Mucosa of descending colon (tissue), 3 donors: ENCODE results near the gene TNRC6A. TPM values are rescaled to one million over a fixed set of nuclear protein-coding genes. Genes with fewer than 3 reads are reported as not detected.

Source experiments
- ATAC-seq: fragments of 200-7000 bp; cut with Tn5 transposase; one replicate; pipeline ENCODE4 v1.9.1; 2020; ENCODE audit warnings: mild to moderate bottlenecking, moderate library complexity
- DNase-seq, 3 donors: peaks; one replicate each; pipeline ENCODE4 v3.0.0-alpha.2; 2020
- H3K36me3 ChIP-seq: fragments of 200-600 bp; one replicate; pipeline ENCODE4 v1.8.0; 2021; ENCODE audit warnings: low read depth, mild to moderate bottlenecking
- H3K4me1 ChIP-seq: fragments of 200-600 bp; one replicate; pipeline ENCODE4 v1.8.0; 2021; ENCODE audit warnings: low read depth, mild to moderate bottlenecking
- H3K4me3 ChIP-seq: fragments of 200-600 bp; one replicate; pipeline ENCODE4 v1.8.0; 2021; ENCODE audit warnings: mild to moderate bottlenecking
- H3K9me3 ChIP-seq: fragments of 200-600 bp; one replicate; pipeline ENCODE4 v1.8.0; 2021; ENCODE audit warnings: mild to moderate bottlenecking
- CTCF ChIP-seq: fragments of 200-600 bp; IDR thresholded peaks from one replicate; pipeline ENCODE4 v1.8.0; 2022; ENCODE audit warnings: antibody characterized with exemption, mild to moderate bottlenecking
- intact Hi-C, 2 donors: fragments of 100-400 bp; cut with DNase I in 1 of 2; cut with micrococcal nuclease in 1 of 2; formaldehyde crosslinking; loops; one replicate each; pipeline versions ENCODE4 v1.11.0 to v1.11.1; 2022; cut with DNase I, micrococcal nuclease
- total RNA-seq, 3 donors: library from RNA; stranded (reverse); fragmentation: NEBNext Ultra II Directional in 2 of 3; extraction: Animal tissue kit (Norgen Biotek cat#: 25700) in 2 of 3; gene quantifications; one replicate each; pipeline versions ENCODE4 v1.2.1 to v1.2.4, GENCODE V29; 2021 to 2023
- donor health status: DM: no; HTN: no; CAD: no; lungs with moderate emphysema.
- donor health status: DM: no; HTN: no; CAD: no.
- donor health status: DM: no; HTN: yes; CAD: no.

Gene TNRC6A
- total RNA-seq, 3 donors from 2014 or later = 40.5 to 83.7 (median 47.8) TPM

GRCh38 chr16:24848065-24848464, 118.6 kb downstream of the TNRC6A start:
- intact Hi-C loops = no loop called here
- ATAC-seq = no peak
- DNase-seq = no peak
- Histone ChIP-seq H3K9me3 (no peaks in the 10 kb centered on the region), H3K4me3 (no peak overlapping the region), H3K36me3 (no peaks in the 10 kb centered on the region), H3K4me1 (no peaks in the 10 kb centered on the region)
- no peak for TF ChIP-seq CTCF

GRCh38 chr16:24849641-24850040, 120.2 kb downstream of the TNRC6A start:
- DNase-seq (no peak), ATAC-seq (no peak)
- Histone ChIP-seq H3K36me3 (no peaks in the 10 kb centered on the region), H3K4me1 (no peaks in the 10 kb centered on the region), H3K9me3 (no peaks in the 10 kb centered on the region), H3K4me3 (no peak overlapping the region)
- no peak for TF ChIP-seq CTCF
- intact Hi-C loops = no loop called here

- no peak for TF ChIP-seq CTCF
- intact Hi-C loops = no loop called here
- ATAC-seq = no peak
These were observed 121.0 kb downstream of the TNRC6A start for GRCh38 chr16:24850289-24850938.

GRCh38 chr16:24851700-24852099, 122.2 kb downstream of the TNRC6A start:
- intact Hi-C loops = no loop called here
- no peak for TF ChIP-seq CTCF

More at GRCh38 chr16:24850289-24850938, 121.0 kb downstream of the TNRC6A start:
- no peak overlapping the region for H3K4me3 ChIP-seq
- H3K9me3 ChIP-seq = no peaks in the 10 kb centered on the region
- no peaks in the 10 kb centered on the region for H3K36me3 ChIP-seq
- no peak for DNase-seq
- H3K4me1 ChIP-seq = no peaks in the 10 kb centered on the region

GRCh38 chr16:24852281-24852721, 122.8 kb downstream of the TNRC6A start:
- no peaks in the 10 kb centered on the region for H3K4me1 ChIP-seq
- H3K36me3 ChIP-seq = no peaks in the 10 kb centered on the region
- DNase-seq = no peak
- H3K9me3 ChIP-seq = no peaks in the 10 kb centered on the region
- intact Hi-C loops = no loop called here
- no peak for TF ChIP-seq CTCF
- H3K4me3 ChIP-seq = no peak overlapping the region
- ATAC-seq = no peak

More at GRCh38 chr16:24851700-24852099, 122.2 kb downstream of the TNRC6A start:
- no peaks in the 10 kb centered on the region for H3K9me3 ChIP-seq
- H3K4me3 ChIP-seq = no peak overlapping the region
- H3K36me3 ChIP-seq = no peaks in the 10 kb centered on the region
- ATAC-seq (no peak), DNase-seq (no peak)
- H3K4me1 ChIP-seq = no peaks in the 10 kb centered on the region
